Measurements from ENCODE around the gene ROR1.

The ROR1 gene

DNA sequence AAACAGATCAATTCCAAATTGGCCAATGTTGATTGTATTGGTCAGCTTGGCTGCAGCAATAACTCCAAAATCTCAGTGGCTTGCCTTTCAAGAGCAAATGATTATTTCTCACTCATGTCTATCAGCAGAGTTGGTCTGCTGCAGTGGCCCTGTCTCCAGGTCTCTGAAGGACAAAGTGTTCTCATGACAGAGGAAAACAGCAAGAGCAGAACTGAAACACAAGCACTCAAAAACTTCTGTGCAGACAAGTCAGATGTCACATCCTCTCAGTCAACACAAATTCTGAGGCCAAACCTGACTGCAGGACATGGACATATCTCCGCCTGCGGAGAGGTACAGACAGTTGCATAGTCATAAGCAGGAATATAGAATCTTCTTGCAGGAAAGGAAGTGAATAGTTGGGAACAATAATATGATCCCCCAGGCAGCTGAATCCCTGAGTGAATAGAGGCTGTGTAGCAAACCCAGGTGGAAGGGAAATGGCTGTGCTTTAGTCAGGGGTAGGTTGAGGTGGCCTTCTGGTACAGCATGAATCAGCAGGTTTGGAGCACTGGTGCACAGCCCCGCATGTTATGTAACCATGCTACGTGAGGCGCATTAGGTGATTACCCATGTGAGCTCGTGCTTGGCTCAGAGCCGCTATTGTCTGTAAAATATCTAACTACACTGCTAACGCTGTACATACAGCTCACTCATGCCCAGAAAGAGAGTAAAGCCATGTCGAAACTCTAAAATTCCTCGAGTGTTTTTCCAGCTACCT lies 412.5 kb downstream of the ROR1 start:
- DNase-seq (ENCODE audit: low read depth), result peak; percentile 22

GRCh38 chr1:64186898-64187280 lies 413.1 kb downstream of the ROR1 start:
- no peak for DNase-seq (ENCODE audit: low read depth)

- no peak for DNase-seq (ENCODE audit: low read depth)
These were observed 413.8 kb downstream of the ROR1 start for GRCh38 chr1:64187646-64188045.

DNA sequence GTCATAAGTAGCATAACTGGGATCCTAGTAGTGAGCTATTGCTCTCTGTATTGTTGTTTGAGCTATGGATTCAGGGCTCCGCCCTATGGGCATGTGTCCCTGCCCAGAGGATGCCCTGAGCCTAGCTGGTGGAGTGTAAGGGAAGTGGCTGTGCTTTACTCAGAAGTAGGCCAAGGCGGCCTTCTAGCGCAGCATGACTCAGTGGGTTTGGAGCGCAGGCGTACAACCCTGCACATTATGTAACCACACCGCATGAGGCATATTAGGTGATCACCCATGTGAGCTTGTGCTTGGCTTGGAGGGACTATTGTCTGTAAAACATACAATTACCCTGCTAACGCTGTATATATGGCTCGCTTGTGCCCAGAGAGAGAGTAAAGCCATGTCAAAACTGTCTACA lies 418.5 kb downstream of the ROR1 start:
- DNase-seq (ENCODE audit: low read depth), result no peak

GRCh38 chr1:64194168-64195080 lies 420.6 kb downstream of the ROR1 start:
- DNase-seq (ENCODE audit: low read depth), result no peak

- no peak for DNase-seq (ENCODE audit: low read depth)
These were observed 421.2 kb downstream of the ROR1 start for GRCh38 chr1:64195081-64195395.

GRCh38 chr1:64196074-64196870 lies 422.5 kb downstream of the ROR1 start:
- no peak for DNase-seq (ENCODE audit: low read depth)

GRCh38 chr1:64197076-64197475 lies 423.3 kb downstream of the ROR1 start:
- no peak for DNase-seq (ENCODE audit: low read depth)

DNA sequence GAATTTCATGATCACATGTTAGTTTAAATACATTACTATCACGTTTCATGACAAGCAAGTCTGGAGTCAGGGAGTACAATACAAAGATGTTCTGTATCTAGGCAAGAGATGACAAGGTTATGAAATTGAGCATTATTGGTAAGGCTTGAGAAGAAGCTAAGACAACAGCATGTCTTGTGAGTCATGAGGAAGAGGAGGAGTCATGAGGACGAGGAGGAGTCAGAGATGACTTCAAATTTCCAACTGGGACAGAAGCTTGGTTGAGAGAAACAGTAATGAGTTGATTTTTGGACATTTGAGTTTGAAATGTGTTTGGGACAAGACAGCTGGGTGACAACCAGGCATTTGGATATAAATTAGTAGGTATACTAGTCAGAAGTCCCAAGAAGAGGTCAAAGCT lies 425.3 kb downstream of the ROR1 start:
- peak; percentile 29 for DNase-seq (ENCODE audit: low read depth)

DNA sequence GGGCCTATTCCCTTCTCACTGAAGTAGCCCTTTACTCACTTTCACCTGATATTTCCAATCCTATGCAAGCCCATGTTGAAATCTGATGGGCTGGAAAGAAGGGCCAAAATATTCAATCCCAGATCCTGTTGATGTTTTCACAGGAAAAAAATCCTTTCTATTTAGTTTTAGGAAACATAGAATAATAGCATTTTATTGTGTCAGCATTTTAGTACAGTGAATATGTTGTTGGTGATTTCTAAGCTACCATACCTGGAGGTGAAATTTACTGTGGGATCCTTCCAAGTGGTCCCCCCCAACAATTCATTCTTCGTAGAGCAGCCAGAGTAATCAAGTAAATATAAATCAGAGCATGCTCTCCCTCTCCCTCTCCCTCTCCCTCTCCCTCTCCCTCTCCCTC lies 426.2 kb downstream of the ROR1 start:
- DNase-seq (ENCODE audit: low read depth), result no peak

- DNase-seq (ENCODE audit: low read depth), result no peak
These were observed 429.6 kb downstream of the ROR1 start, which contains the start of gene UBE2U for GRCh38 chr1:64203420-64203819. TSS of gene UBE2U (plus strand) at chr1:64203623. CDS start at chr1:64204051, 428 bp downstream.

DNA sequence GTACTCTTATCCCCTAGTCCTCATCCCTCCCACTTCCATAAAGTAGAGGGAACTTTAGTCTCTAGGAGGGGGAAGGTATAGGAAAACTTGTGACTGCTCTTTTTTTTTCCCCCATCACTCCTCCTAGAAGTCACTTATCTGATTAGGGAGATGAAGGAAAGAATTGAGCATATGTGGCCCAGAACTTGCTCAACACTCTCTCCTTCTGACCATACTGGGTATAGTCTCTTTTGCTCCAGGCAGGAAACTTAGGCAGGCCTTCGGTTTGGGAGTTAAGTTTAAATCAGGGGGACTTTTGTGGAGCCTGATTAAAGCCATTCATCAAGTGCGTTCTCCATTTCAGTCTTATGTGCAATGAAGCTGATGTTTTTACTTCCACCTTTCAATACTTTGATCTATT lies 435.4 kb downstream of the ROR1 start:
- peak; percentile 48 for DNase-seq (ENCODE audit: low read depth)

DNA sequence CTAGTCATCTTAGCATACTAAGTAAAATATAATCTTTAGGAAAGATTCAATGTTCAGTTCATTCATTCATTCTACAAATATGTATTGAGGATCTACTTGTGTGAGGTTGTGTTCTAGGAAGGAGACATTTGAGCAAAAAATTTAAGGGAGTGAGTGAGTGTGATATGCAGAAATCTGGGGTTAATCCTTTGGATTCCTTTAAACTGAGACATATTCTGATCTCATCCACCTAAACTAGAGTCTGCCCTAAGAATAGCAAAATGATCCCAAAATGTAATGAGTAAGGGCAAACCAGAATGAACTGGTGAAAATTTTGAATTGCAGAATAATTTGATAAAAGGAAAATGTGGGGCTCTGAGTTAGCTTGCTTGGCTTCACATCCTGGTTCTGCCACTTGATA lies 438.2 kb downstream of the ROR1 start:
- peak; percentile 86 for DNase-seq (ENCODE audit: low read depth)

DNA sequence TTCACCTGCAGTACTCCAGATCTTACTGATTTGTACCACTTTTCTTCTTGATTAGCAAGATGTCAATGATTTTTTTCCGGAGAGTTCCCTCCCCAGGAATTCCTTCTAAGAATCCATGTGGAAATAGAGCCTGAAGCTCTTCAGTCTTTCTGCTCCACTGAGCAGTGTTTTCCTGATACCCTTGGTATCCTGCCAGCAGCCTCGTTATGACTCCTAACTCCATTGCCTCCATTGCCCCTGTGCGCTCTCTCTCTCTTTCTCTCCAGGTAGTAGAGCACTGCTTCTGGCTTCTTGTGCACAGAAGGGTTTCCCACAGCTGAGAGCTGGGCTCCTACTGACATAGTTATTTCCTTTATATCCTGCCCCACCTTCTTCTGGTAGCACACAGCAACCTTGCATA lies 441.8 kb downstream of the ROR1 start:
- DNase-seq (ENCODE audit: low read depth), result no peak

GRCh38 chr1:64220241-64220640 lies 446.4 kb downstream of the ROR1 start:
- DNase-seq (ENCODE audit: low read depth), result peak; percentile 87

- DNase-seq (ENCODE audit: low read depth), result peak; percentile 98
These were observed 449.7 kb downstream of the ROR1 start for GRCh38 chr1:64223329-64224151.

- peak; percentile 12 for DNase-seq (ENCODE audit: low read depth)
These were observed 450.4 kb downstream of the ROR1 start for GRCh38 chr1:64224236-64224635.

GRCh38 chr1:64228167-64228957 lies 454.5 kb downstream of the ROR1 start:
- peak; percentile 16 for DNase-seq (ENCODE audit: low read depth)

GRCh38 chr1:64229307-64229706 lies 455.5 kb downstream of the ROR1 start:
- no peak for DNase-seq (ENCODE audit: low read depth)
